ENCODE results near the gene SULF2.

SULF2 gene

GRCh38 chr20:47740862-47741184, 44.5 kb downstream of the SULF2 start:
- DNase-seq (ENCODE audit: low read depth) = no peak
- no peak for TF ChIP-seq CTCF (conservative IDR thresholded peaks at IDR 0.05; ENCODE audit: low read depth, low read length)
- H3K4me3 ChIP-seq (ENCODE audit: low read length) = no peak overlapping the region

DNA sequence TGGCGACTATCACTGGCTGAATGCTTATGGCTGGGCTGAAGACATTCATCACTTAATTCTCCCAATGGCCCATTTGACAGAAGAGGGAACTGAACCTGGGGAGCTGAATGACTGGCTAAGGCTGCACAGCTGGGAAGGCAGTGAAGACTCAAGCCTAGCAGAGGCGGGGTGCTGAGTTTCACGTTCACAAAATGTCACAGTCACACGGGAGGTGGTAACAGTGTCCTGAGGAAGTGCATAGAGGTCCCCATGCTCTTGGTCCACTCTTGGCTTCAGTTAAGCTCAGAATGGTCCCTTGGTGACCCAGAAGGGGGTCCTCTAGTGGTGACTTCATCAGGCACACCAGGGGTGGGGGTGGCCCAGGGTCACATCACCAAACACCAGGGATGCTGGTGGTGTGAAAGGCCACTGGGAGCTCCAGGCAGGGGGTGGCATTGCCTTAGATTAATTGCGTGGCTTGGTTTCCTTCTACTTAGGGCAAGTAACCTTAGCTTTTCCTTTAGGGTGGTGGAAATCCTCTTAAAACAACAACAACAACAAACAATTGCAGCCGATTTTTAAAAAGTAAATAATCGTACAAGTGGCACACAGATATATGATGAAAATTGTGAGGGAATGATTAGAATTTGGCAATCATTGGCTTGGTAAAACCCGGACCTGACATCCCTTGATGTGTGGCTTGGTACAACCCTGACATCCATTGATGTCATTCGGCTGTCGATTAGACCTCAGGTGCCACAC, 45.0 kb downstream of the SULF2 start:
- no peak for DNase-seq (ENCODE audit: low read depth)
- no peak overlapping the region for H3K4me3 ChIP-seq (ENCODE audit: low read length)
- TF ChIP-seq CTCF (conservative IDR thresholded peaks at IDR 0.05; ENCODE audit: low read depth, low read length) = no peak

- no peak for TF ChIP-seq CTCF (conservative IDR thresholded peaks at IDR 0.05; ENCODE audit: low read depth, low read length)
- no peak for DNase-seq (ENCODE audit: low read depth)
- no peak overlapping the region for H3K4me3 ChIP-seq (ENCODE audit: low read length)
Measured at GRCh38 chr20:47737923-47738322, 47.4 kb downstream of the SULF2 start.

DNA sequence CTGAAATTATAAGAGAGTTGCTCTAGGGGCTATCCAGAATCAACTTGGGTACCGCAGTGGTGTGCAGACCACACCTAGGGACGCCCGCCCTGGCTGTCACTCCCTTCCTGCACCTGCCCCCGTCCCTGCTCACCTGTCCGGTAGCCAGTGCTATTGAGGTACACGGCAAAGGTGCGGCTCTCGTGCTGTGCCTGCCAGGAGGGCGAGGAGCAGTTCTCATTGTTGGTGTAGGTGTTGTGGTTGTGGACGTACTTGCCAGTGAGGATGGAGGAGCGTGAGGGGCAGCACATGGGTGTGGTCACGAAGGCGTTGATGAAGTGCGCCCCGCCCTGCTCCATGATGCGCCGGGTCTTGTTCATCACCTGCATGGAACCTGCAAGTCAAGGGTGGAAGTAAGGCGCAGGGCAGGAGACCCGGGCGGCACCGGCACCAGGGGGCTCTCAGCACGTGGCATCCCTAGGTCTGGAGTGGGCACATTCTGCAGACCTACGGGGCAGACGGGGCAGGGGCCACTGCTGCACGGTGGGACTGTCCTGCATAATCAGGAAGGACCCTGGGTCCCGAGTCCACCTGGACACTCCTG, 48.6 kb downstream of the SULF2 start:
- no peak overlapping the region for H3K4me3 ChIP-seq (ENCODE audit: low read length)
- DNase-seq (ENCODE audit: low read depth) = no peak
- no peak for TF ChIP-seq CTCF (conservative IDR thresholded peaks at IDR 0.05; ENCODE audit: low read depth, low read length)

DNA sequence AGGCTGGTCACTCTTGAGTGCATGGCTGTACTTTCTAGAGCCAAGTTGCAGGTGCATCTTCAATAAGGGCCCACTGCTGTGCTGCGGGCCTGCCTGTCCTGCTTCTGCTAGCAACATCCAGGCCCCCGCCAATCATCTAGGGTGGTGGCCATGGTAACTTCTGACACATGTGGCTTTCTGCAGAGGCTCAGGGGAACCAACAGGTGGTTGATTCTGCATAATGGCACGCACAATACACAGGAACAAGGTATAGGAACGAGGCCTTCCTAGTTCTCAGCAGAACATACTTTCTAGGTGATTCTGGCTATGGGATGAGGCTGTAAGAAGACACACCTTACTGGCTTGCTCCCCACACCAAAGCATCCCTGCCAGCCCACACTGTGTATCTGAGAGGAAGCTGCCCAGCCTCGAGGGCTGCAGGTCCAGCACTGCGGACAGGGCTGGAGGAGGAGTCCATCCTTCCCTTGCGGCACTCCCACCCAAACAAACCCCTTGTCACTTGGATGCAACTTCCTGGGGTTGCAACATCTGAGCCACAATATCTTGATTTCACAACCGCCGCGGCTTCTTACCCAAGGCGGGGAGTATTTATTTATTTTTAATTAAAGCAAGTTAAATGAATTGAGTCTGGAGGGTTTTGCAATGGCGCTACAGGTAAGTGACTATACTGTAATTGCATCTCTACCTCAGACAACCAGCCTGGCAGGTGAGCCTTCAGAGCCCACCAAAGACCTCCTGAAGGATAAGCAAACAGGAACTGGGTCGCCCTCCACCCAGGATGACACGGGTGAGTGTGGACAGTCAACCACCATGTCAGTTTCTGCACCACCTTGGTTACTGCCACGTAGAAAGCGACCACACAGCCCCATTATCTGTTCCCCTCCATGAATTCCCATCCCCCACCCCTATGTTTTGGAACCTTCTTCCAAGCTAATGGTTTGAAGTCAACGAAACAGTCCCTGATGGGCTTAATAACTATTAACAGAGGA, 49.6 kb downstream of the SULF2 start:
- no peak overlapping the region for H3K4me3 ChIP-seq (ENCODE audit: low read length)
- TF ChIP-seq CTCF (conservative IDR thresholded peaks at IDR 0.05; ENCODE audit: low read depth, low read length) = no peak
- DNase-seq (ENCODE audit: low read depth) = no peak

DNA sequence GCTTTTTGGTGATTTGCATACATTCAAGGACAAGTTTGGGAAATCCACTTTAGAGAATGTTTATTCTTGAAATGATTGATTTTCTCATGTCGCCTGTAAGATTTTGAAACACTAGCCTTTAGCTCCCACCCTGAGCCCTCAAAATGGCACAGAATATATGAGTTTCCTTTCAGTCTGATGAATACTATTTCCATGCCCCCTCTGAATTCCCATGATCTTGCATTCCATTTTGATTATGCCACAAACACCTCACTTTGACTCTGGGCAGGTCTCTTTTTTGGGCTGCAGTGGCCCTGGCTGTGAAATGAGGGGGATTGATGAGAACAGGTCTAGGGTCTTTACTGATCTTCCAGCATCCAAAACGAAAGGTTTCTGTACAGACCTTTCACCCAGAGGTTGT, 50.4 kb downstream of the SULF2 start:
- TF ChIP-seq CTCF (conservative IDR thresholded peaks at IDR 0.05; ENCODE audit: low read depth, low read length) = no peak
- DNase-seq (ENCODE audit: low read depth) = no peak
- H3K4me3 ChIP-seq (ENCODE audit: low read length) = no peak overlapping the region
